Embryonic facial prominence (tissue), 1 donor: ENCODE results near the gene CSTPP1.
"Not testable (repeated sequence)": the region's sequence is repeated elsewhere in the genome, so short reads cannot be mapped to it uniquely, and the experiment has no call there.

Experiments
- DNase-seq: peaks from one replicate; pipeline ENCODE4 v3.0.0-alpha.2; 2016; ENCODE audit errors: extremely low spot score

Gene CSTPP1

GRCh38 chr11:47099214-47099917 is 162.8 kb downstream of the CSTPP1 start:
- no peak for DNase-seq

- no peak for DNase-seq
Observed at GRCh38 chr11:47099918-47100315, 163.4 kb downstream of the CSTPP1 start.

GRCh38 chr11:47101406-47101805 is 164.8 kb downstream of the CSTPP1 start:
- no peak for DNase-seq

- DNase-seq = no peak
Observed at GRCh38 chr11:47104261-47104950, 167.8 kb downstream of the CSTPP1 start.

- no peak for DNase-seq
Observed at GRCh38 chr11:47105541-47105940, 169.0 kb downstream of the CSTPP1 start.

- DNase-seq = no peak
Observed at GRCh38 chr11:47105974-47106373, 169.4 kb downstream of the CSTPP1 start.

- no peak for DNase-seq
Observed at GRCh38 chr11:47106798-47107411, 170.3 kb downstream of the CSTPP1 start.

- DNase-seq = no peak
Observed at GRCh38 chr11:47107744-47108143, 171.2 kb downstream of the CSTPP1 start.

GRCh38 chr11:47108214-47108613 is 171.7 kb downstream of the CSTPP1 start:
- no peak for DNase-seq

- DNase-seq = no peak
Observed at GRCh38 chr11:47109051-47109726, 172.6 kb downstream of the CSTPP1 start.

GRCh38 chr11:47109727-47110246 is 173.2 kb downstream of the CSTPP1 start:
- no peak for DNase-seq

- DNase-seq = no peak
Observed at GRCh38 chr11:47111318-47111804, 174.8 kb downstream of the CSTPP1 start.

GRCh38 chr11:47112941-47113340 is 176.4 kb downstream of the CSTPP1 start:
- DNase-seq = not testable (repeated sequence)

- DNase-seq = not testable (repeated sequence)
Observed at GRCh38 chr11:47118958-47119688, 182.6 kb downstream of the CSTPP1 start.

GRCh38 chr11:47121056-47121455 is 184.5 kb downstream of the CSTPP1 start:
- DNase-seq = no peak

GRCh38 chr11:47121731-47122130 is 185.2 kb downstream of the CSTPP1 start:
- DNase-seq = no peak

GRCh38 chr11:47123094-47123493 is 186.5 kb downstream of the CSTPP1 start:
- DNase-seq = no peak

GRCh38 chr11:47124675-47125074 is 188.1 kb downstream of the CSTPP1 start:
- DNase-seq = no peak

GRCh38 chr11:47125083-47125482 is 188.5 kb downstream of the CSTPP1 start:
- DNase-seq = no peak

- DNase-seq = no peak
Observed at GRCh38 chr11:47127213-47127612, 190.7 kb downstream of the CSTPP1 start.

- no peak for DNase-seq
Observed at GRCh38 chr11:47130543-47130942, 194.0 kb downstream of the CSTPP1 start.
